ENCODE measurements around the gene DDR2. TPM values are rescaled to one million over a fixed set of nuclear protein-coding genes. Genes with fewer than 3 reads are reported as not detected.

The DDR2 gene
- total RNA-seq, 1 donor from 2014 or later = 60.3 TPM

DNA sequence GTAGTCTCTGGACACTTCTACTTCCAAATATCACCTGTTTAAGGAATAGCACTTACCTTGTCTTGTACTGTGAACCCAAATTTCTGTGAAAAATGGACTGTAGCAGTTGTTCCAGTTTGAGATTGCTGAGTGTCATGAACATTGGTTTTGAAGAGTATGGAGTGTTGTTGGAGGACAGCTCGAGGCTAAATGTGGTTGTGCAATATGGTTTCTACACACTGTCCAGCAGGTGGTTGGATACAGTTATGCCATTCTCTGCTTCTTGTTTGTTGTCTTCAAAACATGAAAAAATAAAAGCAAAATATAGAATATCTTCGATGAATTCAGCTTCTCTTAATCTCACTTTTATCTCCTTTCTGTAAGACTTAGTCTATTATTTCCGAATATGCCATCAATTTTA, 67.1 kb downstream of the DDR2 start:
- DNase-seq (ENCODE audit: low spot score) = no peak

GRCh38 chr1:162700131-162700530, 67.9 kb downstream of the DDR2 start:
- no peak for DNase-seq (ENCODE audit: low spot score)

DNA sequence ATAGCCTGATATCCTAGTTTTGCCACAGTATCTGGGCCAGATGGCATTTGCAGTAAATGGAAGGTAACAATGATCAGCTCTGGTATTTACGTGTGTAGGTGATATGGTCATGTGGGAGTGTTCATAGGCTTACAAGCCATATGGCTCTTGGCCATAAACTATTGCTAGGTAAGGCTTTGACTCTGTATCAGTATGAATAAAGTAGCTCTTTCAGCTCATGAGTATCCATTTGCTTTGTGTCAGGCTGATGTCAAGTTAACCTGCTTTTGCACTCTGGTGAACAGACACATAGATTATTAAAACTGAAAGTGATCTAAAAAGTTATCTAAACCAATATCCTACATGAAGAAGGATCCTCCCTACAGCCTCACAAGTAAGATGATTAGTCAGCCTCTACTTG, 69.0 kb downstream of the DDR2 start:
- no peak for DNase-seq (ENCODE audit: low spot score)

DNA sequence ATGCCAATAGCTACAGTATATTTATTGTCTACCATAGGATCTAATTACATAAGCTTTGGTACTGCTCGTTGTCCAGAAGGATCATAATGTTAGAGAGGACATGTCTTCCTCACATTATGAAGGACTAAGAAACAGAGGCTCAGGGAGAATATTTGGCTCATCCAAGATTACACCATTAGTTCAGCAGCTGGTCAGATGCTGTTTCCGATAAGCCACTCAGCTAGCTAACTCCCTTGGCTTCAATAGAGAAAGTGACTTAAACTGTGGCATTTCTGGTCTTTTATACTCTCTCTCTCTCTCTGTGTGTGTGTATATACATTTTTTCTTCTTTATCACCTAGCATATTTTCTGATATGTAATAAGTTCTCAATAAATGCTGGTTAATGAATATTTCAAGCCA, 70.4 kb downstream of the DDR2 start:
- no peak for DNase-seq (ENCODE audit: low spot score)

DNA sequence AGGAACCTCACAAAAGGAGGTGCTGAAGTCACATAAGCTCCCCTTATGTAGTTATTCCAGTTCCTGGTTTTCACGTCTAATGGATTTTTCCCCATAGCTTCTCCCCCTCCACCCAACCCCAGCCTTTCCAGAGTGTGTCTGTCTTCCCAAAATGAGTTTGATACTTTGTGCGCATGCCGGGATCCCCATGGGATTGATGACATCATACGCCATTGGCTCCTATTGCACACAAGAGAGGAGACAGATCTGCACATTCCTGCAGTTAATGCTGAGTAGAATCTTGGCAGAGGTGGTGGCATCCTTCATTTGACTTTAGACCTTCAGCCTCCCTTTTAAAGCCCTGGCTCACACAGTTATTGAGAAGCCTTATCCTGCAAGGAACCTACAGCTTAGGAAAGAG, 71.4 kb downstream of the DDR2 start:
- DNase-seq (ENCODE audit: low spot score) = no peak

GRCh38 chr1:162704673-162705424, 72.6 kb downstream of the DDR2 start:
- DNase-seq (ENCODE audit: low spot score) = no peak

GRCh38 chr1:162706003-162706402, 73.7 kb downstream of the DDR2 start:
- no peak for DNase-seq (ENCODE audit: low spot score)

- DNase-seq (ENCODE audit: low spot score) = no peak
Measured at GRCh38 chr1:162706606-162707005, 74.3 kb downstream of the DDR2 start.

GRCh38 chr1:162708286-162708685, 76.0 kb downstream of the DDR2 start:
- no peak for DNase-seq (ENCODE audit: low spot score)

- no peak for DNase-seq (ENCODE audit: low spot score)
Measured at GRCh38 chr1:162709132-162709860, 77.0 kb downstream of the DDR2 start.

- DNase-seq (ENCODE audit: low spot score) = no peak
Measured at GRCh38 chr1:162709870-162710269, 77.6 kb downstream of the DDR2 start.

DNA sequence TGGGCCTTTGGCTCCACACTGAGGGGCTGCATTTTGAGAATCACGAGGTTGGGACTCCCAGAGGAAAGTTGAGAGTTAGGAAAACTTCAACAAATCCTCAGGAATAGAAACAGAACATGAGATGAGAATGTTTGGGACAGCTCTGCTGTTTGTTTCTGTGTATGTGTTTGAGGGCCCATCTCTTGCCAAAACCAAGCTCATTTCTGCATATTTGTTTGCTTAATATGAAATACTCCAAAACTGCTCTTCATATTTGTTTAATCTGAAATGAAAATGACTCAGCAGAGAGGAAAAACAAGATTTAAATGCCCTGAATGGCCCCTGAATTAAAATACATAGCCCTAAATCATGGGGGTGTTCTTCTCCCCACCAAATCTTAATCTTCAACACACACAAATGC, 78.1 kb downstream of the DDR2 start:
- DNase-seq (ENCODE audit: low spot score) = no peak

DNA sequence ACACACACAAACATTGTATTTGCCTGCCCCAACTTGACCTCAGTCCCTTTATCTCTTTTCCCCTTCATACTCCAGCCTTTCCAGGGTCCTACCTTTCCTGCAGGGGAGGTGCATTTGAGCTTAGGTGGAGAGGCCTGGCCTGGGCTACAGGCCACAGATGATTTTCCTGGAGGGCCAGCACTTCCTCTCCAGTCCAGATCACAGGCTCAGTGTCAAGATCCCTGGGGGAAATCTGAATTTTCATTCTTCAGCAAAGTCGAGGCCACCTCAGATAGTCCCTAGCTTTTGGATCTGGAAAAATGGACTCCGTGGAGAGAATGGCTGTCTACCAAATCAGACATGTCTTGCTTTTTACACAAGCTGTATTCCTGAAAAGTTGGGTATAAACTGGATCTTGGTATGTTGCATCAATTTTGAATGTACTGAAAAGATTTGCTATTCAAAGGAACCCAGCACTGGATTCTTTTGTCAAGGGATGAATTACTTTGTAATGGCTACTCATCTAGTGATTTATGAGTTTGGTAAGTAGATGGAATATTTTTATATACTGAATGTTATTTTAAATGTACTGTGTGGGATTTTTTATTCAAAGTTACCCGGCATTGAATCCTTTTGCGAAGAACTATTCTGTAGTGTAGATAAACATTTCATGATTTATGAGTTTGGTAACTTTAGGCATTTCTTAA, 78.7 kb downstream of the DDR2 start:
- no peak for DNase-seq (ENCODE audit: low spot score)

- DNase-seq (ENCODE audit: low spot score) = no peak
Measured at GRCh38 chr1:162712317-162713029, 80.2 kb downstream of the DDR2 start.

GRCh38 chr1:162716123-162716522, 83.9 kb downstream of the DDR2 start:
- DNase-seq (ENCODE audit: low spot score) = no peak

- DNase-seq (ENCODE audit: low spot score) = no peak
Measured at GRCh38 chr1:162716552-162716951, 84.3 kb downstream of the DDR2 start.

DNA sequence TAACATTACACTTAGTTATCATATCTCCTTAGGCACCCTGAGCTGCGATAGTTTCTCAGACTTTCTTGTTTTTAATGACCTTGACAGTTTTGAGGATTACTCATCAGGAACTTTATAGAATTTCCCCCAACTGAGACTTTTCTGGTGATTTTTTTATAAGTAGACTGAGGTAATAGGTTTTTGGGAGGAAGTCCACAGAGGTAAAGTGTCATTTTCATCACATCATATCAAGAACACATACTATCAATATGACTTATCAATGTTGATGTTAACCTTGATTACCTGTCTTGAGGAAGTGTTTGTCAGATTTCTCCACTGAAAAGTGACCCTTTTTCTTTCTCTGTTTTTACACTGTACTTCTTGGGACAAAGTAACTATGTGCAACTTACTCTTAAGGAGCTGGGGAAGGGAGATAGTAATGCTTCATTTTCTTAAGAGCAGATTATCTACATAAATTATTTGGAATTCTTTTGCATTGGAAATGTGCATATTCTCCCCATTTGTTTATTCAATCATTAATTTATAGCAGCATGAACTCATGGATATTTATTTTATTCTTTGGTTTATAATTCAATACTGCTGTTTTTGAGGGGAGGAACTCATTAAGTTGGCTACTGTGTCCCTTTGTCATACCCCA, 85.4 kb downstream of the DDR2 start:
- DNase-seq (ENCODE audit: low spot score) = no peak

DNA sequence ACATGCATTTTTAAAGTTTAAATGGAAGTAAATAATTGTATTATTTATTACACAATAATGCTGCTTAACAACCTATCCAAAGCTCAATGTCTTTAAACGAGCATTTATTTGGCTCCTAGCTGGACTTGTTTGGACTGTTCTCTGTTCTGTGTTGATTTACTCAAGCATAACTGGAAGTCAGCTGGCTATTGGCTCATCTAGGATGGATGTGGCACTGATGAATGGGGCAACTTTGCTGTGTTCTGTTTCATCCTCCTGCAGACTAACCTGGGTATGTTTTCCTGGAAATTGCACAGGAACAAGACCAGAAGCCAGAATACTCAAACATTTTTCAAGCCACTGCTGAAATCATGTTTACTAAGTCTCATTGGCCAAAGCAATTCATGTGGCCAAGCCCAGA, 87.4 kb downstream of the DDR2 start:
- no peak for DNase-seq (ENCODE audit: low spot score)

DNA sequence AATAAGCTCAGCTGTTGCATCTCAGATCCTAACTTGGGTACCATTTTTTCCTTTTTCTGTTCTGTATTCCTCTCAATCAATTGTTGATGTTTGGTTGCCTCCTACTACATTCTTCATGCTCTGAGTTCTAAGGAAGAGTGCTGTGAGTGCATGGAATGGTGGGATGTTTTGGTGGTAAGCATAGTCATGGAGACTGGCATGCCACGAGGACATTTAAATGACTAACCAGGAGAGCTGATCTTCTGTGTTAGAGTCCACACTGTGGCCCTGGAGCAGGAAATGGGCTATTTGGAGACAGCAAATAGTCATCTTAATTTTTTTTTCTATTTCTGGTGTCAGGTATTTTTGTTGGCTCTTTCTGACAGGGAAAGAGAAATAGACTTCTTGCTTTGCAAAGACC, 88.7 kb downstream of the DDR2 start:
- no peak for DNase-seq (ENCODE audit: low spot score)

GRCh38 chr1:162721471-162721870, 89.2 kb downstream of the DDR2 start:
- no peak for DNase-seq (ENCODE audit: low spot score)

- no peak for DNase-seq (ENCODE audit: low spot score)
Measured at GRCh38 chr1:162722036-162722435, 89.8 kb downstream of the DDR2 start.

All from ureter (tissue), 1 donor.